CD4-positive, CD25-positive, alpha-beta regulatory T cell (primary cell): ENCODE results near the gene ZNF609. TPM values are rescaled to one million over a fixed set of nuclear protein-coding genes. Genes with fewer than 3 reads are reported as not detected.
A peak's percentile ranks its signal among the peaks of the same experiment; 100 is the strongest.

Experiments used
- ATAC-seq, 2 donors: fragments of 150-1000 bp; cut with Tn5 transposase; one replicate each; pipeline ENCODE4 v1.10.0; 2021; ENCODE audit warnings: low read depth in 2 of 2, moderate number of reproducible peaks in 2 of 2, moderate library complexity in 1 of 2
- DNase-seq, 3 donors: peaks; one replicate each; pipeline versions ENCODE4 v3.0.0 to v3.0.0-alpha.2; 2012 to 2022; ENCODE audit warnings: mixed read lengths in 1 of 3
- H3K27ac ChIP-seq: one replicate; pipeline ENCODE4 v1.7.0; 2013; ENCODE audit warnings: mild to moderate bottlenecking, low read length; ENCODE audit not compliant: insufficient read depth, poor library complexity, severe bottlenecking
- H3K27me3 ChIP-seq: one replicate; pipeline ENCODE4 v1.7.0; 2013; ENCODE audit warnings: low read length; ENCODE audit not compliant: control insufficient read depth, insufficient read depth
- H3K36me3 ChIP-seq: one replicate; pipeline ENCODE4 v1.7.0; 2013; ENCODE audit warnings: mild to moderate bottlenecking, low read length, moderate library complexity; ENCODE audit not compliant: control insufficient read depth, insufficient read depth
- H3K4me1 ChIP-seq: 2 replicates; pipeline ENCODE4 v1.7.0; 2013; ENCODE audit warnings: mild to moderate bottlenecking, low read length; ENCODE audit not compliant: insufficient read depth, control insufficient read depth, poor library complexity, severe bottlenecking
- H3K4me3 ChIP-seq: one replicate; pipeline ENCODE4 v1.7.0; 2013; ENCODE audit warnings: low read depth, mild to moderate bottlenecking, low read length, moderate library complexity
- H3K9me3 ChIP-seq, 2 experiments: 1 replicate in 1 of 2; 2 replicates in 1 of 2; pipeline ENCODE4 v1.7.0; 2013; ENCODE audit warnings: low read length in 2 of 2, mild to moderate bottlenecking in 1 of 2, moderate library complexity in 1 of 2; ENCODE audit not compliant: control insufficient read depth in 2 of 2
- H3K27ac Mint-ChIP-seq, 3 donors: one replicate each; pipeline ENCODE4 v1.8.0; 2020 to 2022; ENCODE audit warnings: mild to moderate bottlenecking in 3 of 3, mixed read lengths in 3 of 3, moderate library complexity in 2 of 3
- H3K27me3 Mint-ChIP-seq: one replicate; pipeline ENCODE4 v1.8.0; 2022; ENCODE audit warnings: mild to moderate bottlenecking, mixed read lengths
- H3K36me3 Mint-ChIP-seq: one replicate; pipeline ENCODE4 v1.8.0; 2020; ENCODE audit warnings: mixed read lengths
- H3K4me1 Mint-ChIP-seq, 4 donors: one replicate each; pipeline ENCODE4 v1.8.0; 2020 to 2022; ENCODE audit warnings: mixed read lengths in 4 of 4, mild to moderate bottlenecking in 1 of 4
- H3K4me3 Mint-ChIP-seq, 4 donors: one replicate each; pipeline ENCODE4 v1.8.0; 2020 to 2022; ENCODE audit warnings: mild to moderate bottlenecking in 4 of 4, mixed read lengths in 4 of 4, moderate library complexity in 3 of 4
- H3K9me3 Mint-ChIP-seq, 7 donors: one replicate each; pipeline ENCODE4 v1.8.0; 2020 to 2022; ENCODE audit warnings: mixed read lengths in 7 of 7, mild to moderate bottlenecking in 3 of 7, moderate library complexity in 2 of 7
- polyA plus RNA-seq, 4 donors: library from polyadenylated mRNA; unstranded; fragments of 300-500 nt; fragmentation: Illumina TruSeq; gene quantifications; one replicate each; pipeline ENCODE4 v1.2.3, GENCODE V29; 2021
- total RNA-seq: library from RNA; stranded (reverse); gene quantifications from one replicate; pipeline ENCODE4 v1.2.3, GENCODE V29; 2022

Gene ZNF609
- total and polyA plus RNA-seq, 5 donors from 2014 or later: 0.64 to 39.0 (median 2.0) TPM

GRCh38 chr15:64678126-64678819, 217.9 kb downstream of the ZNF609 start:
- ATAC-seq: no peak
- no peak for DNase-seq
- Histone ChIP-seq H3K4me3 (no peak overlapping the region), H3K36me3 (peaks cover 75% of the 10 kb centered on the region), H3K27ac (no peak overlapping the region), H3K9me3 (no peaks in the 10 kb centered on the region), H3K4me1 (no peaks in the 10 kb centered on the region), H3K27me3 (no peaks in the 10 kb centered on the region)
- Mint-ChIP-seq H3K27ac (peak overlapping the region in 1 of 3 donors; percentile 22), H3K36me3 (peaks cover 61% of the 10 kb centered on the region), H3K4me3 (no peak overlapping the region), H3K27me3 (peaks cover 4% of the 10 kb centered on the region), H3K4me1 (peaks cover 0 to 4% (median 0%) of the 10 kb centered on the region in 4 donors), H3K9me3 (no peaks in the 10 kb centered on the region)

DNA sequence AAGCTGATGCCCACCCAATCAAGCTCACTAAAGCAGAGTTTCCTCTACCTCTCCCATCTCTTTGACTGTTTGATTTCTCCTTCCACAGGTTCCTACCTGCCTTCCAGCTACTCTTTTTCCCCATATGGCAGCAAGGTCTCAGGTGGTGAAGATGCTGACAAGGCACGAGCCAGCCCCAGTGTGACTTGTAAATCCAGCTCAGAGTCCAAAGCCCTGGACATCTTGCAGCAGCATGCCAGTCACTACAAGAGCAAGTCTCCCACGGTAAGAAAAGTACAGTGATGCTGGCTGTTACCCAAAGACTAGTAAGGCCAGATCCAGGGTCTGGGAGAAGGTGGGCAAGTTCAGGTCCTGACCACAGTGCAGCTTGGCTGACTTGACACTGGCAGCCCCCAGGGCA, 219.7 kb downstream of the ZNF609 start:
- Mint-ChIP-seq H3K4me1 (peaks cover 0 to 4% (median 0%) of the 10 kb centered on the region in 4 donors), H3K9me3 (no peaks in the 10 kb centered on the region), H3K4me3 (no peak overlapping the region), H3K36me3 (peaks cover 54% of the 10 kb centered on the region), H3K27ac (peak overlapping the region in 2 of 3 donors; percentile 26 to 33), H3K27me3 (no peaks in the 10 kb centered on the region)
- Histone ChIP-seq H3K4me1 (no peaks in the 10 kb centered on the region), H3K27ac (no peak overlapping the region), H3K36me3 (peaks cover 72% of the 10 kb centered on the region), H3K4me3 (no peak overlapping the region), H3K27me3 (no peaks in the 10 kb centered on the region), H3K9me3 (no peaks in the 10 kb centered on the region)
- DNase-seq: no peak
- ATAC-seq: no peak

- H3K4me1 Mint-ChIP-seq: peaks cover 0 to 4% (median 2%) of the 10 kb centered on the region in 4 donors
- peaks cover 70% of the 10 kb centered on the region for H3K36me3 ChIP-seq
- H3K4me1 ChIP-seq: no peaks in the 10 kb centered on the region
- no peaks in the 10 kb centered on the region for H3K27me3 Mint-ChIP-seq
- no peak overlapping the region for H3K4me3 Mint-ChIP-seq
- no peaks in the 10 kb centered on the region for H3K9me3 Mint-ChIP-seq
- H3K4me3 ChIP-seq: no peak overlapping the region
- H3K27ac Mint-ChIP-seq: peak overlapping the region in 1 of 3 donors; percentile 67
- no peaks in the 10 kb centered on the region for H3K27me3 ChIP-seq
- H3K27ac ChIP-seq: no peak overlapping the region
- peaks cover 54% of the 10 kb centered on the region for H3K36me3 Mint-ChIP-seq
- no peaks in the 10 kb centered on the region for H3K9me3 ChIP-seq
- peak in 1 of 3 donors; percentile 34 for DNase-seq
- ATAC-seq: peak in 1 of 2 donors; percentile 30
Measured at GRCh38 chr15:64681424-64682024, 221.1 kb downstream of the ZNF609 start.

DNA sequence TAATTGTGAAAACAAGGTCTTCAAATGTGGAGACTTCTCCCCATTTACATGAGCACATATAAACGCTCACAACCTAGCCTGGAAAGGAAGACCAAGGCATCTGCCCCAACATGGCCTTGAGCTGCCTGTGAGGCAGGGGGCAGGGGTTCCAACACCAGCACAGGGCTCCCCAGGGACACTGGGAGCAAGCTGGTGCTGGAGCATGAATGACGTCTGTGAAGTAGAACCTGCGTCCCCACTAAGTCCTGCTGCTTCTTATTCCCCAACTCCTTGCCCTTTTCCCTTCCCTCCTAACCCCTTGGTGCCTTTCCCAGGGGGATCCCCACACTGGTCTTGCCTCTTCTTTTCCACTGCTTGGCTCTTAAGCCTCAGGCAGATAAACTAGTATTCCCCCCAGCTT, 221.9 kb downstream of the ZNF609 start:
- peaks cover 55% of the 10 kb centered on the region for H3K36me3 Mint-ChIP-seq
- ATAC-seq (no peak), DNase-seq (no peak)
- H3K4me3 Mint-ChIP-seq: no peak overlapping the region
- no peaks in the 10 kb centered on the region for H3K27me3 Mint-ChIP-seq
- H3K9me3 ChIP-seq: no peaks in the 10 kb centered on the region
- H3K27me3 ChIP-seq: no peaks in the 10 kb centered on the region
- H3K27ac ChIP-seq: no peak overlapping the region
- peaks cover 0 to 4% (median 2%) of the 10 kb centered on the region in 4 donors for H3K4me1 Mint-ChIP-seq
- H3K36me3 ChIP-seq: peaks cover 75% of the 10 kb centered on the region
- H3K27ac Mint-ChIP-seq: peak overlapping the region in 1 of 3 donors; percentile 66
- no peaks in the 10 kb centered on the region for H3K4me1 ChIP-seq
- H3K9me3 Mint-ChIP-seq: no peaks in the 10 kb centered on the region
- H3K4me3 ChIP-seq: no peak overlapping the region

- H3K4me3 ChIP-seq: no peak overlapping the region
- H3K36me3 Mint-ChIP-seq: peaks cover 59% of the 10 kb centered on the region
- H3K36me3 ChIP-seq: peaks cover 78% of the 10 kb centered on the region
- DNase-seq (no peak), ATAC-seq (no peak)
- no peaks in the 10 kb centered on the region for H3K27me3 ChIP-seq
- peaks cover 0 to 4% (median 2%) of the 10 kb centered on the region in 4 donors for H3K4me1 Mint-ChIP-seq
- H3K27me3 Mint-ChIP-seq: no peaks in the 10 kb centered on the region
- no peaks in the 10 kb centered on the region for H3K4me1 ChIP-seq
- H3K4me3 Mint-ChIP-seq: no peak overlapping the region
- no peak overlapping the region for H3K27ac ChIP-seq
- H3K9me3 Mint-ChIP-seq: no peaks in the 10 kb centered on the region
- H3K9me3 ChIP-seq: no peaks in the 10 kb centered on the region
- no peak overlapping the region for H3K27ac Mint-ChIP-seq
Measured at GRCh38 chr15:64683378-64683777, 223.0 kb downstream of the ZNF609 start.

DNA sequence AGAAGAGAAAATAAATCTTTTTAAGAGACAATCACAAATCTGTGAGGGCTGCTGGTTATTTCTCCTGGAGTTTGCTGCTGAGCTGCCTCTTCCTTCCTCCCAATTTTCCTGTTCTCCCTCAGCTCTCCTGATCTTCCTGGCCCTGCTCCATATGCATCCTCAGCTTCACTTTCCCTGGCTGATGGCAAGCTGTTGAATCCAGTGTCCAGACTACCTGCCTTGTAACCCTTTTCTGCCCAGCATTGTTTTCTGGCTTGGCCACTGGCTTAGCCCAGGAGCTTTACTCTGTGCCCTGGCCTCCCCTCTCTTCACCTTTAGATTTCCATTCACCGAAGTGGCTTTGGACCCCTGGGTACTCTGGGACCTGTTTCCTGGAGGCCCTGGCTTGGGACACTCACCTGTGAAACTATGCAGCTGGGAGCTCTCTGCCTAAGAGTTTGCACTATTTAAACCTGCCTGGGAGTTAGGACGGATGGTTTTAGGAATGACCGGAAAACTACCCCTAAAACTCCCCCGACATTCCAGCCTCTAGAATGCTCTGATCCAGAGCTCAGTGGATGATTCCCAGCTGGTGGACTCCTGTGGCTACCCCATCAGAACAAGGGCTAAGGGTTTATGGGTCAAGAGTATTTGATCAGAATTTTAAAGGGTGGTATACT, 225.0 kb downstream of the ZNF609 start:
- no peaks in the 10 kb centered on the region for H3K9me3 ChIP-seq
- DNase-seq (no peak), ATAC-seq (no peak)
- H3K4me1 ChIP-seq: no peaks in the 10 kb centered on the region
- Mint-ChIP-seq H3K27ac (no peak overlapping the region), H3K4me1 (peaks cover 0 to 4% (median 2%) of the 10 kb centered on the region in 4 donors), H3K36me3 (peaks cover 50% of the 10 kb centered on the region), H3K27me3 (no peaks in the 10 kb centered on the region), H3K9me3 (no peaks in the 10 kb centered on the region), H3K4me3 (no peak overlapping the region)
- H3K36me3 ChIP-seq: peaks cover 79% of the 10 kb centered on the region
- H3K4me3 ChIP-seq: no peak overlapping the region
- H3K27ac ChIP-seq: no peak overlapping the region
- H3K27me3 ChIP-seq: no peaks in the 10 kb centered on the region

DNA sequence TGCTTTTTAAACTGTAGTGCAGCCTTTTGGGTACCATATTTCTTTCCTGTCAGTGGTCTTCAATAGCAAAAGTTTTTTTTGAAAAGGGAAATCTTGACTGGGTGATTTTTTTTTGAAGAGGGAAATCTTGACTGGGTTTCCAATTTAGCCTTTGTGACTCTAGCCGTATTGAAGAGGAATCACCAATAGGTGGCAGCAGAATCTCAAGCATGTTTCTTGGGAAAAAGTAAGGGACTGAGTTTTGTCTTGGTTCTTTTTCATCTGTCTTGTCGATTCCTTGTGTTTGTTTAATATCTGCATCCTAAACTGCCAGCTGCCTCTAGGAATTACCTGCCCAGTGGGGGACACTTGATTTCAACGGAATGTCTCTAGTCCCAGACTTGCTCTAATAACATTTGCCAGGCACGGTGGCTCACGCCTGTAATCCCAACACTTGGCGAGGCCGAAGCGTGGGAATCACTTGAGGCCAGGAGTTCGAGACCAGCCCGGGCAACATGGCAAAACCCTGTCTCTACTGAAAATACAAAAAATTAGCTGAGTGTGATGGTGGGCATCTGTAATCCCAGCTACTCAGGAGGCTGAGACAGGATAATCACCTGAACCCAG, 225.9 kb downstream of the ZNF609 start:
- Histone ChIP-seq H3K36me3 (peaks cover 80% of the 10 kb centered on the region), H3K4me1 (no peaks in the 10 kb centered on the region), H3K27ac (no peak overlapping the region), H3K9me3 (no peaks in the 10 kb centered on the region), H3K27me3 (no peaks in the 10 kb centered on the region), H3K4me3 (no peak overlapping the region)
- no peak for ATAC-seq
- H3K4me3 Mint-ChIP-seq: no peak overlapping the region
- no peaks in the 10 kb centered on the region for H3K9me3 Mint-ChIP-seq
- H3K4me1 Mint-ChIP-seq: peaks cover 2 to 7% (median 4%) of the 10 kb centered on the region in 4 donors
- peak overlapping the region in 2 of 3 donors; percentile 33 to 49 for H3K27ac Mint-ChIP-seq
- H3K27me3 Mint-ChIP-seq: no peaks in the 10 kb centered on the region
- DNase-seq: peak in 2 of 3 donors; percentile 48 to 52
- H3K36me3 Mint-ChIP-seq: peaks cover 47% of the 10 kb centered on the region
